K562 (cell line): ENCODE results near the gene ULK1. TPM values are rescaled to one million over a fixed set of nuclear protein-coding genes. Genes with fewer than 3 reads are reported as not detected.

Source experiments
- CEBPB ChIP-seq: fragments of 450-650 bp; IDR thresholded peaks from 2 replicates; pipeline ENCODE4 v1.6.1; 2016; ENCODE audit warnings: missing genetic modification characterization, missing compliant biosample characterization
- JUN ChIP-seq, 2 experiments: sonication (generic) in 1 of 2; formaldehyde crosslinking in 1 of 2; IDR thresholded peaks; 2 replicates each; pipeline versions ENCODE4 v1.6.1 to v1.8.0; 2012 to 2022; ENCODE audit warnings: borderline replicate concordance in 2 of 2, mild to moderate bottlenecking in 2 of 2, improper control_type of control experiment in 1 of 2, low read depth in 1 of 2, low read length in 1 of 2, missing genetic modification reagents in 1 of 2
- NRF1 ChIP-seq, 2 experiments: fragments of 450-650 bp; IDR thresholded peaks in 1 of 2; conservative IDR thresholded peaks in 1 of 2; 2 replicates each; pipeline ENCODE4 v1.6.1; 2014; ENCODE audit warnings: mild to moderate bottlenecking in 2 of 2
- TEAD4 ChIP-seq, 2 experiments: sonication (generic) in 1 of 2; formaldehyde crosslinking in 1 of 2; IDR thresholded peaks; 2 replicates each; pipeline versions ENCODE4 v1.6.1 to v1.8.0; 2012 to 2022; ENCODE audit warnings: borderline replicate concordance in 1 of 2, inconsistent platforms in 1 of 2, low read length in 1 of 2, mild to moderate bottlenecking in 1 of 2, missing genetic modification reagents in 1 of 2
- ZNF551 ChIP-seq: fragments of 250-450 bp; sonication (Bioruptor Pico); IDR thresholded peaks from 2 replicates; pipeline ENCODE4 v1.5.0; 2021; ENCODE audit warnings: mild to moderate bottlenecking, moderate library complexity
- polyA plus RNA-seq, 8 experiments: library from polyadenylated mRNA; depleted of rRNA in 4 of 8; stranded (reverse) in 5 of 8; unstranded in 3 of 8; fragments of >200 nt; fragmentation: Nextera tagmentation in 2 of 8; fragmentation: Illumina TruSeq in 1 of 8; extraction: Ambion mirVana in 2 of 8; extraction: Trizol in 1 of 8; gene quantifications; 2 replicates each; pipeline versions ENCODE4 v1.2.1 to v1.2.3, GENCODE V29; 2011 to 2014; ENCODE audit warnings: inconsistent platforms in 1 of 8, missing spikeins in 1 of 8
- total RNA-seq, 7 experiments: library from RNA; depleted of rRNA in 6 of 7; stranded (reverse); fragments of >200 nt in 6 of 7; fragmentation: Illumina TruSeq in 2 of 7; extraction: Trizol in 2 of 7; gene quantifications; 2 replicates each; pipeline versions ENCODE4 v1.2.1 to v1.2.3, GENCODE V29; 2011 to 2021; ENCODE audit warnings: low replicate concordance in 1 of 7
- TF ChIP-seq, protein P1 (sequence below): fragments of 450-650 bp; IDR thresholded peaks from 2 replicates; pipeline ENCODE4 v1.6.1; 2016; ENCODE audit warnings: low read depth
- TF ChIP-seq, protein P2 (sequence below), 3 experiments: fragments of 200-800 bp in 1 of 3; sonication (Bioruptor generic) in 1 of 3; sonication (generic) in 1 of 3; formaldehyde crosslinking in 1 of 3; IDR thresholded peaks; 2 replicates each; pipeline versions ENCODE4 v1.6.1 to v1.8.0; 2016 to 2022; ENCODE audit warnings: mild to moderate bottlenecking in 2 of 3, missing compliant biosample characterization in 2 of 3, missing genetic modification characterization in 2 of 3, missing genetic modification reagents in 1 of 3
- TF ChIP-seq, protein P3 (sequence below): fragments of 250-450 bp; sonication (Bioruptor Pico); IDR thresholded peaks from 2 replicates; pipeline ENCODE4 v1.8.0; 2021; ENCODE audit warnings: moderate library complexity, mild to moderate bottlenecking, inconsistent platforms
- TF ChIP-seq, protein P4 (sequence below): fragments of 250-450 bp; sonication (Bioruptor Pico); IDR thresholded peaks from 2 replicates; pipeline ENCODE4 v1.5.0; 2020; ENCODE audit warnings: mild to moderate bottlenecking

Gene ULK1
- total and polyA plus RNA-seq, 9 of the 15 experiments (the other 6 are each of a cell fraction or from before 2014, with no cell fraction given), result 0.15 to 29.4 (median 2.5) TPM

DNA sequence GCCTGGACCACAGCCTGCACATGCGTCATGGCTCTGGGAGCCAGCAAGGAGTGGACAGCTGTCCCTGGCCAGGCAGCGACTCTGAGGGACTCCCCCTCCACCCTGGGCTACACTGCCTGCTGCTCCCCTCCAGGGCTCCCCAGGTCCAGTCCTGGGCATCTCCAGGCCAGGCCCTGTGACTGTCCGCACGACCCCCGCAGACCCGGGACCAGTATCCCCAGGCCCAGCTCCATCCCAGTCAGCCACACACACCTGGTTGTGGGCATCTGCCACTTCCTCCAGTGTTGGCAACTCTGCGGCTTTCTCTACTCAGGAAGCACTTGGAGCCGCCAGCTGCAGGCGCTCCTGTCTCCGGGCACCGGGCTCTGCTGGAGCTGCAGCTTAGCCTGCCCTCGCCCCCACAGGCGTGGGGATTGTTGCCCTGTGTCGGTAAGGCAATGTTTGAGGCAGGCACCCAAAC, 2.4 kb downstream of the ULK1 start (continued):
- TF ChIP-seq, protein P1, sequence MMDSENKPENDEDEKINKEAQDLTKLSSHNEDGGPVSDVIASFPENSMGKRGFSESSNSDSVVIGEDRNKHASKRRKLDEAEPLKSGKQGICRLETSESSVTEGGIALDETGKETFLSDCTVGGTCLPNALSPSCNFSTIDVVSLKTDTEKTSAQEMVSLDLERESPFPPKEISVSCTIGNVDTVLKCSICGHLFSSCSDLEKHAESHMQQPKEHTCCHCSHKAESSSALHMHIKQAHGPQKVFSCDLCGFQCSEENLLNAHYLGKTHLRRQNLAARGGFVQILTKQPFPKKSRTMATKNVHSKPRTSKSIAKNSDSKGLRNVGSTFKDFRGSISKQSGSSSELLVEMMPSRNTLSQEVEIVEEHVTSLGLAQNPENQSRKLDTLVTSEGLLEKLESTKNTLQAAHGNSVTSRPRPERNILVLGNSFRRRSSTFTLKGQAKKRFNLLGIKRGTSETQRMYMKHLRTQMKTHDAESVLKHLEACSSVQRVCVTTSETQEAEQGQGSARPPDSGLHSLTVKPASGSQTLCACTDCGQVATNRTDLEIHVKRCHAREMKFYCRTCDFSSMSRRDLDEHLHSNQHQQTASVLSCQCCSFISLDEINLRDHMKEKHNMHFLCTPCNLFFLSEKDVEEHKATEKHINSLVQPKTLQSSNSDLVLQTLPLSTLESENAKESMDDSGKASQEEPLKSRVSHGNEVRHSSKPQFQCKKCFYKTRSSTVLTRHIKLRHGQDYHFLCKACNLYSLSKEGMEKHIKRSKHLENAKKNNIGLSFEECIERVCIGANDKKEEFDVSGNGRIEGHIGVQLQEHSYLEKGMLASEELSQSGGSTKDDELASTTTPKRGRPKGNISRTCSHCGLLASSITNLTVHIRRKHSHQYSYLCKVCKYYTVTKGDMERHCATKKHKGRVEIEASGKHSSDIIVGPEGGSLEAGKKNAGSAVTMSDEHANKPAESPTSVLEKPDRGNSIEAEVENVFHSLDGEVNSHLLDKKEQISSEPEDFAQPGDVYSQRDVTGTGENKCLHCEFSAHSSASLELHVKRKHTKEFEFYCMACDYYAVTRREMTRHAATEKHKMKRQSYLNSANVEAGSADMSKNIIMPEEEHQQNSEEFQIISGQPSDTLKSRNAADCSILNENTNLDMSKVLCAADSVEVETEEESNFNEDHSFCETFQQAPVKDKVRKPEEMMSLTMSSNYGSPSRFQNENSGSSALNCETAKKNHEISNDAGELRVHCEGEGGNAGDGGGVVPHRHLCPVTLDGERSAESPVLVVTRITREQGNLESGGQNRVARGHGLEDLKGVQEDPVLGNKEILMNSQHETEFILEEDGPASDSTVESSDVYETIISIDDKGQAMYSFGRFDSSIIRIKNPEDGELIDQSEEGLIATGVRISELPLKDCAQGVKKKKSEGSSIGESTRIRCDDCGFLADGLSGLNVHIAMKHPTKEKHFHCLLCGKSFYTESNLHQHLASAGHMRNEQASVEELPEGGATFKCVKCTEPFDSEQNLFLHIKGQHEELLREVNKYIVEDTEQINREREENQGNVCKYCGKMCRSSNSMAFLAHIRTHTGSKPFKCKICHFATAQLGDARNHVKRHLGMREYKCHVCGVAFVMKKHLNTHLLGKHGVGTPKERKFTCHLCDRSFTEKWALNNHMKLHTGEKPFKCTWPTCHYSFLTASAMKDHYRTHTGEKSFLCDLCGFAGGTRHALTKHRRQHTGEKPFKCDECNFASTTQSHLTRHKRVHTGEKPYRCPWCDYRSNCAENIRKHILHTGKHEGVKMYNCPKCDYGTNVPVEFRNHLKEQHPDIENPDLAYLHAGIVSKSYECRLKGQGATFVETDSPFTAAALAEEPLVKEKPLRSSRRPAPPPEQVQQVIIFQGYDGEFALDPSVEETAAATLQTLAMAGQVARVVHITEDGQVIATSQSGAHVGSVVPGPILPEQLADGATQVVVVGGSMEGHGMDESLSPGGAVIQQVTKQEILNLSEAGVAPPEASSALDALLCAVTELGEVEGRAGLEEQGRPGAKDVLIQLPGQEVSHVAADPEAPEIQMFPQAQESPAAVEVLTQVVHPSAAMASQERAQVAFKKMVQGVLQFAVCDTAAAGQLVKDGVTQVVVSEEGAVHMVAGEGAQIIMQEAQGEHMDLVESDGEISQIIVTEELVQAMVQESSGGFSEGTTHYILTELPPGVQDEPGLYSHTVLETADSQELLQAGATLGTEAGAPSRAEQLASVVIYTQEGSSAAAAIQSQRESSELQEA, result peak; percentile 8; the same call in 1 of the 2 replicates
- TF ChIP-seq NRF1 (conservative IDR thresholded peaks at IDR 0.05 in 1 of 2, IDR thresholded peaks at IDR 0.05 in 1 of 2) (peak; percentile 36 to 45; a peak in 1 of 4 replicates), JUN (IDR thresholded peaks at IDR 0.05; ENCODE audit: borderline replicate concordance, low read depth, low read length) (no peak), JUN (CRISPR knock-in tag; IDR thresholded peaks at IDR 0.05; ENCODE audit: borderline replicate concordance) (no peak), CEBPB (tag) (no peak), TEAD4 (IDR thresholded peaks at IDR 0.05; ENCODE audit: low read length) (no peak), TEAD4 (CRISPR knock-in tag; IDR thresholded peaks at IDR 0.05; ENCODE audit: borderline replicate concordance) (0 out of 2 replicates have a peak, but pooled peaks have one; percentile 33), ZNF551 (CRISPR knock-in tag) (no peak)
- TF ChIP-seq, protein P2, sequence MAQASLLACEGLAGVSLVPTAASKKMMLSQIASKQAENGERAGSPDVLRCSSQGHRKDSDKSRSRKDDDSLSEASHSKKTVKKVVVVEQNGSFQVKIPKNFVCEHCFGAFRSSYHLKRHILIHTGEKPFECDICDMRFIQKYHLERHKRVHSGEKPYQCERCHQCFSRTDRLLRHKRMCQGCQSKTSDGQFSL (CRISPR knock-in tag; IDR thresholded peaks at IDR 0.05), result peak; percentile 6; the same call in 1 of the 2 replicates
- TF ChIP-seq, protein P2 (tag; IDR thresholded peaks at IDR 0.05), result no peak
- TF ChIP-seq, protein P3, sequence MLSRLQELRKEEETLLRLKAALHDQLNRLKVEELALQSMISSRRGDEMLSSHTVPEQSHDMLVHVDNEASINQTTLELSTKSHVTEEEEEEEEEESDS (CRISPR knock-in tag), result no peak
- TF ChIP-seq, protein P4, sequence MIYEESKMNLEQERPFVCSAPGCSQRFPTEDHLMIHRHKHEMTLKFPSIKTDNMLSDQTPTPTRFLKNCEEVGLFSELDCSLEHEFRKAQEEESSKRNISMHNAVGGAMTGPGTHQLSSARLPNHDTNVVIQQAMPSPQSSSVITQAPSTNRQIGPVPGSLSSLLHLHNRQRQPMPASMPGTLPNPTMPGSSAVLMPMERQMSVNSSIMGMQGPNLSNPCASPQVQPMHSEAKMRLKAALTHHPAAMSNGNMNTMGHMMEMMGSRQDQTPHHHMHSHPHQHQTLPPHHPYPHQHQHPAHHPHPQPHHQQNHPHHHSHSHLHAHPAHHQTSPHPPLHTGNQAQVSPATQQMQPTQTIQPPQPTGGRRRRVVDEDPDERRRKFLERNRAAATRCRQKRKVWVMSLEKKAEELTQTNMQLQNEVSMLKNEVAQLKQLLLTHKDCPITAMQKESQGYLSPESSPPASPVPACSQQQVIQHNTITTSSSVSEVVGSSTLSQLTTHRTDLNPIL (CRISPR knock-in tag), result no peak
